Measurements from ENCODE around the gene ITGB8.

GRCh38 chr7:20311743-20312042, 19.0 kb upstream of the ITGB8 start:
- TF ChIP-seq CTCF (conservative IDR thresholded peaks at IDR 0.05; ENCODE audit: low read depth in 2 of 2) (no peak), EZH2 (IDR thresholded peaks at IDR 0.05; ENCODE audit: low read depth, unreplicated experiment) (no peak), CREB1 (CRISPR knock-in tag; IDR thresholded peaks at IDR 0.05; ENCODE audit: low read depth) (no peak), NANOG (IDR thresholded peaks at IDR 0.05; ENCODE audit: borderline replicate concordance) (no peak), EZH2phosphoT487 (IDR thresholded peaks at IDR 0.05; ENCODE audit: unreplicated experiment) (no peak)

Measured in GM23338 (cell line).